Inferior parietal cortex (tissue), 1 donor: ENCODE data around the gene ACOT12.

ENCODE experiments used
- DNase-seq: peaks from one replicate; pipeline ENCODE4 v3.0.0-alpha.2; 2016; ENCODE audit errors: extremely low spot score

The ACOT12 gene

DNA sequence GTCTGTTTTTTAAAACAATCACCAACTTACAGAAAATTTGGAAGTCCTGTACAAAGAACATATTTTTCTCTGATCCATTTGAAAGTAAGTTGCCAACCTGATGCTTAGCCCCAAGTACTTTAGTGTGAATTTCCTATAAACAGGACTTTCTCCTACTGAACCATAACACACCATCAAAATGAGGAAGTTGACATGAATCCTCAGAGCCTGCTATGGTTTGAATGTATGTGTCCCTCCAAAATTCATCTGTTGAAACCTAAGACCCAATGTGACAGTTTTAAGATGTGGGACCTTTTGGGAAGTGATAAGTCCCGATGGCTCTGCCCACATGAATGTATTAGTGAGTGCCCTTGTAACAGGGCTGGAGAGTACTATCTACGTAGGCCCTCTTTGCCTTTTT is 6.4 kb upstream of the ACOT12 start:
- no peak for DNase-seq

DNA sequence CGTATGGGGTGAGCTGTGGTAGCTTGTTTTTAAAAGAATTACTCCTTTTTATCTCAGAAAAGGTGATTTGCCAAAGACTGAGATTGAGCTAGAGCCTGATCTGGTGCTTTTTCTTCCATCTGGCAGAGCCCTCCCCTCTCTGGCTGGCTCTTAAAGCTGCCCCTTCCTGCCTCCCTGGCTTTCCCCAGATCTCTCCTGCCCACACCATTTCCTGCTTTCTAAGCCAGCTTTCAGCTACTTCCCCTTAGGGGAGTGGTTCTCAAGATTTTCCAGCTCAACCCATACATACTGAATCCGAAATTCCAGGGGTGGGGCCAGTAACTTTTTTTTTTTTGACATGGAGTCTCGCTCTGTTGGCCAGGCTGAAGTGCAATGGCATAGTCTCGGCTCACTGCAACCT is 4.8 kb upstream of the ACOT12 start:
- DNase-seq = no peak

DNA sequence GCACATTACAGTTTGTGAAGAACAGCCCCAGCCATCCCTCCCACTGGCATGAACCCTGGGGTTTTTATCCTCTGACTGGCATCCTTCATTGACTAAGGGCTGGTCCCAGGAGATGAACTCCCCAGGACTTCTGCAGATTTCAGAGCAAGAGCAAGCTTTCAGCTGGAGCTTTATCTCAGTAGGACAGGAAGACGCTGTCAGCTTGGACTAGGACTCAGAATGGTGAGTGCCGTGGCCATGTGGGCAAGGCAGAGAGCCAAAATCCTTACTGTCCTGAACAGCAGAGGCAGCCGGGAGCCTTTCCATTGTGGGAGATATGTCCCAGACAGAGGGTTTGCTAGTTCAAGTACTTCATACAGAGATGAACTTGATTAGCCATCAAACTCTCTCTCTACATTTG is 3.2 kb upstream of the ACOT12 start:
- DNase-seq = no peak

DNA sequence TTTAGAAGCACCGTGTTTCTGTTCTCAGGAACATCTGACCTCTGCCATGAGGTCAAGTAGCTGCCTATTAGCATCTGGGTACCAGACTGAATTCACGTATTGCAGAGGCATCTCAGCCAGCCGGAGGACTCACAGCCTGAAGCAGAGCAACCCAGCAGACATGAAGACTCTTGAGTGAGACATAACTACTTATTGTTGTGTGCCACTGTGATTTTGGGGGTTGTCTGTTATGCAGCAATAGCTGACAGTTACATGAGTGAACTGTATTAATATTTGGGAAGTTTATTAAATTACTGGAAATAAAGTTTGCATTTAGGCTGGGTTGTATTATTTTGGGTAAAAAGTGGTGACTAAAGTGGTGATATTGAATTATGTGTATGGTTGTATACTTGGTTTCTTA is 1.3 kb upstream of the ACOT12 start:
- no peak for DNase-seq

DNA sequence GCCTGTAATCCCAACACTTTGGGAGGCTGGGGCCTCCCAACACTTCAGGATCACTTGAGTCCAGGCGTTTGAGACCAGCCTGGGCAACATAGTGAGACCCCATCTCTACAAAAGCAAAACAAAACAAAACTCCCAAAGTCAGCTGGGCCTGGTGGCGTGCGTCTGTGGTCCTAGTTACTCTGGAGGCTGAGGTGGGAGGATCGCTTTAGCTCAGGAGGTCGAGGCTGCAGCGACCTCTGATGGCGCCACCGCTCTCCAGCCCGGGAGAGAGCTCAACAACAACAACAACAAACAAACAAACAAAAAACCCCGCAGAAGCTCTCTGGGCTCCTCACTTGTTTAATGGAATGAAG is 528 bp downstream of the ACOT12 start:
- no peak for DNase-seq

DNA sequence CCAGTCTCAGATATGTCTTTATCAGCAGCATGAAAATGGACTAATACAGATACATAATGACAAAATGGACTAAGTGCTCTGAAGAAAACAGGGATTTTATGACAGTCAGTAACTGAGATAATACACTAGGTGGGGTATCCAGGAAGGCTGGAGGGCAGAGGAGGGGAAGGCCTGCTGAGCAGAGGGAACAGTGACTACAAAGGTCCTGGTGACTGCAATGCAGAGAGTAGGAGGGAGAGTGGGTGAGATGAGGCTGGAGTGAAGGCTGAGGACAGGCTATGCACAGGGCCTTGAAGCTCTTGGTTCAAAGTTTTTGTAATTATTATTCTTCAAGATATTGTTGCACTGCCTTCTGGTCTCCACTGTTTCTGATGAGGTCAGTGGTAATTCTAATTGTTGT is 4.9 kb downstream of the ACOT12 start:
- DNase-seq = no peak

DNA sequence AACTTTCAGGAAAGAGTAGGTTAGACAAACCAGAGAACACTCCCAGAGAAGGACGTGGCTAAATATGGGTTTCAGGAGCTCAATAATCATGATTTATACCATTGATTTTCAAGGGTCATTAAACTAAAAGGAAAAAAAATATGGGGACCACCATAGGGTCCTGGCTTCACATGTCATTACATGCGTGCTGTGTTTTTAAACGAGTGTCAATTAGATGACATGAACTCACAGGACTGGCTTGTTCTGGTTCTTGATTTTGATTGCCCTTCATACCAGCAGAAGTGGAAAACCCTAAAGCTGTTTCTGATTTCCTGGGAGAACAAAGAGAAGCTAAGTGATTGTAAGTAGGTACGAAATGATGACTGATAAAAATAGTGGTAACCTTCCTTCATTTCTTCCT is 5.8 kb downstream of the ACOT12 start:
- no peak for DNase-seq

DNA sequence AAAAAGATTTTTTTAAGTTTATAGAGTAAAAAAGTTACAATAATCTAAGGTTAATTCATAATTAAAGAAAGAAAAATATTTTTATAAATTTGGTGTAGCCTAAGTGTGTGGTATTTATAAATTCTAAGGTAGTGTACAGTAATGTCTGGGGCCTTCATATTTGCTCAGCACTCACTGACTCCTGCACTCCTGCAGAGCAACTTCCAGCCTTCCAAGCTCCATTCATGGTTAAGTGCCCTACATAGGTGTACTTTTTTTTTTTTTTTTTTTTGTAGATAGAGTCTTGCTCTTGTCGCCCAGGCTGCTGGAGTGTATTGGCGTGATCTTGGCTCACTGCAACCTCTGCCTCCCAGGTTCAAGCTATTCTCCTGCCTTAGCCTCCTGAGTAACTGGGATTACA is 10.1 kb downstream of the ACOT12 start:
- no peak for DNase-seq

DNA sequence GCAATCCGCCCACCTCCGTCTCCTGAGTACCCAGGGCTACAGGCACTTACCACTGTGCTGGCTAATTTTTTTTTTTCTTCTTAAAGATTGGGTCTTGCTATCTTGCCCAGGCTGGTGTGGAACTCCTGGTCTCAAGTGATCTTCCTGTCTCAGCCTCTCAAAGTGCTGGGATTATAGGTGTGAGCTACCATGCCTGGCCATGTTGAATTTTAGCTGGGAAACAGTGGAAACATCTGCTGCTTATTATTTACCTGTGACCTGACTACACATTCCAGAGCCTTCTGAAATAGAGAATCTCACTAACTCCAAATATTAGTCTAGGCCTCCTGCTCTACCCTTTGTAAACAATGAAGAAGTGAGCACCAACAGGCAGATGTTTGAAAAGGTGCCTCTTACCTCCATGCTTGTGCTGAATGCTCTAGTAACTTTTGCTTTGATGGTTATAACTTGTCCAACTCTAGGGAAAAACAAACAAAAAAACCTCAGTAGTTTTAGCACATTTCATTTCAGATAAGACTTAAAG is 22.5 kb downstream of the ACOT12 start:
- no peak for DNase-seq

DNA sequence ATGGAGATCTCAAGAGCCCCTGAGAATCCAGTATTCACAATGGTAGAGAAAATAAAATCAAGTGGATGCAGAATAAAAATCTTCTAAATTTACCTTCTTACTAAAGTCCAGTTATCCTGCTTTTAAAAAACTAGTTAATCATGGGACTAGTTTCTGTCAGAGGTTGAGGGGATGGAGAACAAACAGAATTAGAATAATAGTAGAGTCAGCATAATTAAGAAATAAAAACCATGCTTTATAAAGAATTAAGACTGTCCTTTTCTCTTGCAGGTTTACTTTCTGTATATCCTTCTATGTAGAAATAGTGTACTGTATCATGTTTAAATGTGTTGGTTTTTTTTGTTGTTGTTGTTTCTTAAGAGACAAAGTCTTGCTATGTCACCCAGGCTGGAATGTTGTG is 23.0 kb downstream of the ACOT12 start:
- DNase-seq = no peak

DNA sequence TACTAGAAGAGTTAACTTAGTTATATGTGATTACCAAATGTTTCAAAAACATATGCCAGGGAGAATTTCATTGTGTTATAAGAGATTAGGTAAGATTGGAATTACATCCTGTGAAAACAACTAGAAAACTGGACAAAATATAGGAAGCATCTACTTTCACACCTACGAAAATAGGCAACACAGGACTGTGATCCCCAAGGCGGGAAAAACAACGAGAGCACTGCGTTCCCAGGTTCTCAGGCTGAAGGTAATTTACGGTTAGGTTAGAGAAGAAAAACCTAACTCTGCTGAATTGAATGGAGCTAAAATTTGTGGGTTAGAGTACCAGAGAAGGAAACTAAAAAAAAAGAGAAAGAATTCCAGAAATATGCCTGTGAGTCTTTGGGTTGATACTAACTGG is 28.4 kb downstream of the ACOT12 start:
- no peak for DNase-seq

DNA sequence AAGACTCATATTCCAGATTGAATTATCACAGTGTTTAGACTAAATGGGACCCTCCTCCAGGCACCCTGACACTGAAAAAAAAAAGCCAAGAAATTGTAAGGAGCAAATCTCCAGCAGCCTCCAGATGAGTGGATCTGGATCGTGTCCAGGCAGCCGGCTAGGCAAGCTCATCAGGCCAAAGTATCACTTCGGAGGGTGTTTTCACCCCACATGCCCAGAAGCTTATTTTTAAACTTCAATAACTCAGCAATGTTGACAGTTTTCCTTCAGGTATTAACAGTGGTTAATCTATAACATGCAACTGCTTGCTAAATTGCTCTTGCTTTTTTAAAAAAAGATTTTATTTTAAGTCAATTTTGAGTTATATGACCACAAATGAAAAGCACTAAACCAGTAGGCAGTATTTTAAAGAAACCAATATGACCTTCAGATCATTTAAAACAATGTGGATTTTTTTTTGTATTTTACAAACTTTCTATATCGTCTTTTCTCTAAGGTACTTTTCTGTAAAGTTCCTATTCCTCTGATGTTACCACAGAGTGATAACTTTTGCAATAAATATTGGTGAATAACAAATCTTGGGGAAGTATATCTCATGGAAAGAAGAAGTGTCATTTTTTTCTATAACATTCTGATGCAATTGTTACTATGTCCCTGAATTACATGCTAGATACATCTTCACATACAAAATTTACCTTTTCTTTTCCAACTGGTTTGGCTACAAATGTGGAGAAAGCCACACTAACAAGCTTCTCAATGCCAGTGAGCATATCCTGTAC is 30.7 kb downstream of the ACOT12 start:
- no peak for DNase-seq

DNA sequence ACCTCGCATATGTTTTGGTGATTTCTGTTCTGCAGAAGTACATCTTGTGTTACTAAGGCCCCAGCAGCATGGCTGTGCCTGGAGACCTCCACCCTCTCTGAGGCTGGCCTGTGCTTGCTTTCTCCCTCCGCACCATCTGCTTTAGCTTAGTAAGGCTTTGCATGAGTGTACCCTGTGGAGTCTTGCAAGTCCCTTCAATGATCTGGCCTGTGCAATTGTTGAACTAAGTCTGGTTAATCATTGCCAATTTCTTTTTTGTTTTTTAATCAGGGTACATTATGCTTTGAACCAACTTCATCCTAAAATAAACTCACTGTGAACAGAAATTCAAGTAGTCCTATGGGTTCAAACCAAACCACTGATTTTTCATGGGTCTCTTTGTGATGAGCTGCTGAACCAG is 32.3 kb downstream of the ACOT12 start:
- no peak for DNase-seq

DNA sequence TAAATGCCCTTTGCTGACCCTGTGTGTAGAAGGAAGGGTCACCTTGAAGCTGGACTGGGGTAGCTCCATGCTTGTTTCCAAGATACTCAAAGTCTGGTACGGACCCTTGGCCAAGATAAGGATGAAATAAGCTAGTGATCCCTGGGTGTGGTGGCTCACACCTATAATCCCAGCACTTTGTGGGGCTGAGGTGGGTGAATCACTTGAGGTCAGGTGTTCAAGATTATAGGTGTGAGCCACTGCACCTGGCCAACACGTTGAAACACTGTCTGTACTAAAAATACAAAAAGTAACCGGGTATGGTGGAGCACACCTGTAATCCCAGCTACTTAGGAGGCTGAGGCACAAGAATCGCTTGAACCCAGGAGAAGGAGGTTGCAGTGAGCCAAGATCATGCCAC is 33.3 kb downstream of the ACOT12 start:
- DNase-seq = no peak

DNA sequence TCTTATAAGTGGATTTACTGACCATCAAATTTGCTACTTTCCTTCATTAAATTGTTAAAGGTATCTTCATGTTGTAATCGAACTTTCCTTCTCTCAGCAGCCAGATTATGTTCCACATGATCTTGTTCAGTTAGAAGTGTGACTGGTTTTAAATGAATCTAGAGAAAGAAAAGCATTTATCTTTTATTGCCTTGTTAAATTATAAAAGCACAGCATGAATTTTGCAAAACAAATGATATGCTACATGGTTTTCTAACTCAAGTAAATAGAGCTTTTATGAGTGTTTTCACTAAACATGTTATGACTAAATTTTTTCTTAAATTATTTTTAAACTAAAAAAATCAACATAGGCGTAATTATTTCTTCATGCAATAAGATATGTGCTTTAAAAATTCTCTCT is 34.1 kb downstream of the ACOT12 start:
- no peak for DNase-seq

DNA sequence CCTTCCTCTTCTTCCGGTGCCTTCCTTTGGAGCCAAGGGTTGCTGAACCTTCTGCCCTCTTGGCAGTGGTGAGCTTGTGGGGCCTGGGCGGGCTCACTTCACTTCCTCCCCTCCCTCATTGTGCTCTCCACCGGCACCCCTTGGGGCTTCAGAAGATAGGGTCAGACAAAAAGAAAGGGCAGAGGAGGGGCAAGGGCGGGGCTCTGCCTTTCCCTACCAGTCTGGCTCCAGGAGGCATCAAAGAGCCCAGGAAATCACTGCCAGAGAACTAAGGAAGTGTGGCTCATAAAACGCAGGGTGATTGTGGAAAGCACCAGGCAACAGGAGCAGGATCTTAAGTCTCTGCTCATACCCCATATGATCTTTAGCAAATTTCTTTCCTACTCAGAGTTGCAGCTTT is 34.8 kb downstream of the ACOT12 start:
- no peak for DNase-seq

DNA sequence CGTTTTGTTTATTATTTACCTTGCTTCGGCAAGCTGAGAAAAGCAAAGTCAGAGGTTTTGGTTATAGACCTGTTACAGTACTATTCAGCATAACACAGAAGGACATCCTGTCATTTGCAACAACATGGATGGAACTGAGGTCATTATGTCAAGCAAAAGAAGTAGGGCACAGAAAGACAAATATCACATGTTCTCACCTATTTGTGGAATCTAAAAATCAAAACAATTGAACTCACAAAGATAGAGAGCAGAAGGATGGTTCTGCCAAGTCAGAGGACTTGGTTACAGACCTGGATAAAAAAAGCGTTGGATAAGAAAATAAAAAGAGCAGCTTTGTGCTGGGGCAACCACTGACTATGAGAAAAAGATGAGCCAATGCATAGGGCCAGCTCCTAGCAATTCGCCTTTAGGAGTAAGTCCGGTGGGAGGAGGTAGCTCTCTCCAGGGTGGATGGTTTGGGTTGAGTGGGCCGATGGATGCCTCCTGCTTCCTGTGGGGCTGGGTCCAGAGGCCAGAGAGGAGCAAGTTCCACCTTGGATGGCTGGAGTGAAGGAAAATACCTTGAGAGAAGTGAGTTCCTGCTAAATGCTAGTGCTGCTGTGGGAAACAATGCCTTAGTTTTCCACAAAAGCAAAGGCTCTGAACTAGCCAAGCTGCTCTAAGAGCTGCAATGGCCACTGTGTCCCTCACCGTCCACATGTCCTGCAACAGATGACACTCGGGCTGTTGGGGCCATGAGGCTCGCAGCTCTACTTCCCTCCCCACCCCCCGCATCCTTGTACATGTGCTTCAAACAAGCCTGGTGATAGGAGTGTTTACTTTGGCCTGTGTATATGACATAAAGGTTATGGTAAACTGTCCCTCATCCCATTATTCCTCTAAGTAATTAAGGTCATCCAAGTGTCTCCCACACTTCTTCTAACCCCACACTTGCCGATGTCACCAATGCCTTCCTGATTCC is 38.4 kb downstream of the ACOT12 start:
- no peak for DNase-seq

DNA sequence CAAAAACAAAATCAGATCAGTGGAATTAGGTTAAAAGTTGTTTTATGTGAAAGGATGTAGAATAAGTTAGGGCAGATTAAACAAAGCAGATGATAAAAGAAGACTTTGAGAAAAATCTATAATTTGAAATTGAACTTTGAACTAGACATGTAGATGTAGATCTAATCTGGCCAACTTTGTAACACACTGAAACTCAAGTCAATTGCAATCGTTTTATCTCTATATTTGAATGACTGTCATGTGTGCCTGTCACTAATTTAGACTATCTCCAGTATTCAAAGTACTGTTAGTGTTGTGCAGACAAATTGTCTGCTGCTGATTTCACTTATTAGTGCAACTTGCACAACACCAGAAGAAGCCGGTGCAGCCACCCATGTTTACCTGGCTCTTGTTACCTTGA is 39.8 kb downstream of the ACOT12 start:
- DNase-seq = no peak

DNA sequence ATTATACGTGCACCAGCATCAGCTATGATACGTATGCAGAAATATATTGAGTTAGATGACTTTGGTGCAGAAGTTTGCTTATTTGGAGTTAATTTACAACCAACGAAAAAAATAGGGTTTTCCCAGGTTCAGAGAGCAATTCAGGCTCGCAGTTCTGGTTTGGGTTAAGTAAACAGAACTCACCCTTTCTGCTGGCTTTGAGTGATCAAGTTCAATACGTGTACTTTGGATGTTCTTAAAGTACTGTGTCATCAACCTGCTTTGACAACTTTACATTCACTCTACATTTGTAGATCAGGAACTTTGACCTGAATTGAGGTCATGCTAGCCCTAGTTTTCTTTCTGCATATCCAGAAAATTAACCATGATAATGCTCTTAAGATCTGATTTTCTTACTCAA is 40.7 kb downstream of the ACOT12 start:
- DNase-seq = no peak

DNA sequence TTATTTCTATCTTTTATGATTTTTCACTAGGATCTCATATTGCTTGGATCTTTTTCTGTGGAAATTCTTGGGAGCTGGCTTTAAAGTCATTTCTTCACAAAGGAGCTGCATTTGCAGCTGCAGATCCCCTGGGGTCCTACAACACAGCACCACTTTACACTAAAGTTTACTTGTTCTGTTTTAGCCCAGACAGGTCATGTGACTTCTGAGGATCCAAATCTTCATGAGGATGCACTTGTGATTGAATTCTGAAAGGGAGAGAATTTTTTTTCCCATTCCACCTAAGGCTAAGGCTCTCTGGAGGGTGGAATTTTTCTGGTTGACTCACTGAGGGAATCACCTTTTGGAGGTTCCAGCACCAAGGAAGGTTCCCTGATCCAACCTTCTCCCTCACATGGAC is 43.4 kb downstream of the ACOT12 start:
- no peak for DNase-seq

DNA sequence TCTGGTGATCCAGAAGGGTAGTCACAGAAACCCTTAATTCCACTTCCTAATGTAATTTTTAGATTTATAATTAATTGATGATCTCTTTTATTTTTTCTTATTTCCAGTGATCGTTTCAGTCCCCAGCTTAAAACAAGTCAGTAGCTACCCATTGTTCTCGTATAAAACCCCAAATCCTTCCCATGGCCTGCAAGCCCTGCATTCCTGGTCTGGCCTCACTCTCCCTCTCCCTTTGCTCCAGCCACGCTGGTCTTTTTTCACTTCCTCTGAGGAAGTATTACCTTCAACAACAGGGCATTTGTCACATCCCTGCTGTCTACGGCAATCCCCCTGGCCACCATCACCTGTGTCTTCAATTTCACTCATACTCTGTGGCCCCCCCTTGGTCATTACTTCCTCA is 44.8 kb downstream of the ACOT12 start:
- DNase-seq = no peak

DNA sequence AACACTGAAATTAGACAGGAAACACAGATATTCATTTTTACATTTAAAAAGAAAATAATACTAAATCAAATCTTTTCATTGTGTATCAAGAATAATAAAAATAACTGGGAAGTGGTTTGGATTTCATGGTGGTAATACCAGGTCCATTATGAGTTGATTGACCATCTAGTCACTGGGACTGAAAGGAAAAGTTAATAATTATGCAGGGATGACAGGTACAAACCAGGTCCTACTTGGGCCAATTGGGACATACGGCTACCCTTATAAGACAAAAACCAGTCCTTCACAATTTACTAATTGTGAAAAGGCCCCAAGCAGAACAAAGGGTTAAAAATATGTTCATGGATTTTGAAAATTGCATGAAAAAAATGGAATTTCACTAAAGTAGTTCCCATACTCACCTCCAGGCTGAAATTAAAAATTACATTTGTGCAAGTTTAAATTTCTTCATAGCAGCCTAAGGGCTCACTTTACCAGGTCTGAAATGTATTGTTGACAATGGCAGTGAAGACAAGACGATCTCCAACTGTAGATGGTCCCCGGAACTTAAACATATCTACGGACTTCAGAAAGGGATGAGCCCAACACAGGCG is 48.4 kb downstream of the ACOT12 start:
- no peak for DNase-seq

DNA sequence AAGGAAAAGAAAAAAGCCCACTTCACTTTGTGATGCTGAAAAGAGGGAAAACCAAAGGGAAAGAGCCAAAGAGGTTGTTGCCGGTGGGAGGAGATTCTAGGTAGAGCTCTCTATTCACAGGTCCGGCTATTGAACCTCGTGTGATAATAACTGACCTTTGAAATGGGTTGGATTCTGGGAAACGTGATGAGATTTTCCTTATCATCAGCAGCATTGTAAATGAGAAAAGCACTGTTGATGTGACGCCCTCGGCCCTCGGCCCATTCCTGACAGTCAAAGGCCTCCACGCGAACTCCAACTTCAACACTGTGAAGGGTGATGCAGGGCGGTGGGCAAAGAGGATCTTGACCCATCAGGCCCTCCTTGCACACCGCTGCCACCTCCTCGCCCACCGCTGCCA is 49.2 kb downstream of the ACOT12 start:
- no peak for DNase-seq
